Loucy (cell line): ENCODE data around the gene CHST9.

Source experiments
- H2AFZ ChIP-seq: fragments of 200-600 bp; sonication (generic); 2 replicates; pipeline ENCODE4 v1.6.0; 2016; ENCODE audit warnings: antibody characterized with exemption, mild to moderate bottlenecking, low read length, moderate library complexity
- H3F3A ChIP-seq: fragments of 200-600 bp; 2 replicates; pipeline ENCODE4 v1.6.0; 2016; ENCODE audit warnings: antibody characterized with exemption, low read depth, mild to moderate bottlenecking
- H3K27me3 ChIP-seq: fragments of 200-600 bp; sonication (generic); 2 replicates; pipeline ENCODE4 v1.6.1; 2014; ENCODE audit warnings: low read length, mild to moderate bottlenecking; ENCODE audit not compliant: insufficient read depth, poor library complexity, severe bottlenecking
- H3K36me3 ChIP-seq: fragments of 200-600 bp; sonication (generic); 2 replicates; pipeline ENCODE4 v1.6.1; 2016; ENCODE audit warnings: low read length; ENCODE audit not compliant: insufficient read depth
- H3K4me1 ChIP-seq: fragments of 200-600 bp; sonication (generic); 2 replicates; pipeline ENCODE4 v1.5.1; 2014; ENCODE audit warnings: low read length, mild to moderate bottlenecking; ENCODE audit not compliant: insufficient read depth, poor library complexity, severe bottlenecking
- H3K4me2 ChIP-seq: fragments of 200-600 bp; sonication (generic); 2 replicates; pipeline ENCODE4 v1.6.0; 2014; ENCODE audit warnings: antibody characterized with exemption, low read length, low read depth, mild to moderate bottlenecking; ENCODE audit not compliant: poor library complexity, severe bottlenecking
- H3K4me3 ChIP-seq: fragments of 200-600 bp; sonication (generic); 2 replicates; pipeline ENCODE4 v1.5.1; 2014; ENCODE audit warnings: low read length, mild to moderate bottlenecking, mixed read lengths; ENCODE audit not compliant: poor library complexity, severe bottlenecking
- H3K79me2 ChIP-seq: fragments of 200-600 bp; sonication (generic); 2 replicates; pipeline ENCODE4 v1.6.1; 2014; ENCODE audit warnings: low read length; ENCODE audit not compliant: insufficient read depth
- H3K9ac ChIP-seq: fragments of 200-600 bp; sonication (generic); 2 replicates; pipeline ENCODE4 v1.6.0; 2014; ENCODE audit warnings: mild to moderate bottlenecking, low read depth, low read length, moderate library complexity; ENCODE audit not compliant: poor library complexity, severe bottlenecking
- H3K9me2 ChIP-seq: fragments of 200-600 bp; sonication (generic); replicated peaks from 2 replicates; pipeline ENCODE4 v1.6.1; 2016; ENCODE audit warnings: low read depth, low read length, mixed read lengths
- H3K9me3 ChIP-seq: fragments of 200-600 bp; sonication (generic); 2 replicates; pipeline ENCODE4 v1.6.1; 2014; ENCODE audit warnings: mild to moderate bottlenecking, antibody characterized with exemption, low read length, low read depth; ENCODE audit not compliant: insufficient read depth
- H4K20me1 ChIP-seq: fragments of 200-600 bp; sonication (generic); 2 replicates; pipeline ENCODE4 v1.6.0; 2014; ENCODE audit warnings: antibody characterized with exemption, low read length, mild to moderate bottlenecking; ENCODE audit not compliant: insufficient read depth, poor library complexity, severe bottlenecking
- CTCF ChIP-seq: fragments of 200-600 bp; sonication (generic); conservative IDR thresholded peaks from 2 replicates; pipeline ENCODE4 v1.5.1; 2014; ENCODE audit warnings: mild to moderate bottlenecking, antibody characterized with exemption, low read length
- EZH2phosphoT487 ChIP-seq: fragments of 200-600 bp; IDR thresholded peaks from 2 replicates; pipeline ENCODE4 v1.6.1; 2018; ENCODE audit warnings: antibody characterized with exemption, mild to moderate bottlenecking, moderate library complexity, borderline replicate concordance

Gene CHST9

GRCh38 chr18:26992926-26993325 lies 192.2 kb downstream of the CHST9 start:
- H2AFZ ChIP-seq = no peak overlapping the region
- no peaks in the 10 kb centered on the region for H3F3A ChIP-seq
- H3K9me2 ChIP-seq = no peaks in the 10 kb centered on the region
- H3K27me3 ChIP-seq = no peaks in the 10 kb centered on the region
- no peak overlapping the region for H3K4me3 ChIP-seq
- TF ChIP-seq CTCF = no peak
- no peak for TF ChIP-seq EZH2phosphoT487
- no peak overlapping the region for H3K9ac ChIP-seq
- no peaks in the 10 kb centered on the region for H3K4me1 ChIP-seq
- no peaks in the 10 kb centered on the region for H3K79me2 ChIP-seq
- no peaks in the 10 kb centered on the region for H3K9me3 ChIP-seq
- H3K4me2 ChIP-seq = no peak overlapping the region
- no peaks in the 10 kb centered on the region for H3K36me3 ChIP-seq
- H4K20me1 ChIP-seq = no peaks in the 10 kb centered on the region

GRCh38 chr18:26989842-26990241 lies 195.3 kb downstream of the CHST9 start:
- H4K20me1 ChIP-seq = no peaks in the 10 kb centered on the region
- no peaks in the 10 kb centered on the region for H3K9me3 ChIP-seq
- H3K4me1 ChIP-seq = no peaks in the 10 kb centered on the region
- no peak for TF ChIP-seq EZH2phosphoT487
- no peak for TF ChIP-seq CTCF
- no peaks in the 10 kb centered on the region for H3K79me2 ChIP-seq
- H3K27me3 ChIP-seq = no peaks in the 10 kb centered on the region
- no peak overlapping the region for H3K4me2 ChIP-seq
- no peak overlapping the region for H3K9ac ChIP-seq
- no peak overlapping the region for H2AFZ ChIP-seq
- H3K9me2 ChIP-seq = no peaks in the 10 kb centered on the region
- no peak overlapping the region for H3K4me3 ChIP-seq
- H3F3A ChIP-seq = no peaks in the 10 kb centered on the region
- no peaks in the 10 kb centered on the region for H3K36me3 ChIP-seq

- H3K27me3 ChIP-seq = no peaks in the 10 kb centered on the region
- H3K79me2 ChIP-seq = no peaks in the 10 kb centered on the region
- H3K4me3 ChIP-seq = no peak overlapping the region
- H3K9me2 ChIP-seq = no peaks in the 10 kb centered on the region
- no peaks in the 10 kb centered on the region for H3F3A ChIP-seq
- TF ChIP-seq CTCF (no peak), EZH2phosphoT487 (no peak)
- H3K9me3 ChIP-seq = no peaks in the 10 kb centered on the region
- no peak overlapping the region for H3K9ac ChIP-seq
- H3K4me2 ChIP-seq = no peak overlapping the region
- no peaks in the 10 kb centered on the region for H3K36me3 ChIP-seq
- H3K4me1 ChIP-seq = peaks cover 17% of the 10 kb centered on the region
- no peak overlapping the region for H2AFZ ChIP-seq
- H4K20me1 ChIP-seq = no peaks in the 10 kb centered on the region
These were observed 203.6 kb downstream of the CHST9 start for GRCh38 chr18:26981360-26982082.
